Adrenal gland (tissue), 5 donors: ENCODE measurements around the gene NPPB.

ENCODE experiments used
- POLR2A ChIP-seq, 2 donors: fragments of 450-650 bp; IDR thresholded peaks; one replicate each; pipeline ENCODE4 v1.6.1; 2017; ENCODE audit warnings: antibody characterized with exemption in 2 of 2, mild to moderate bottlenecking in 2 of 2, moderate library complexity in 1 of 2
- TF ChIP-seq, protein P1 (sequence below), 6 experiments: fragments of 450-650 bp in 4 of 6; fragments of 200-600 bp in 2 of 6; sonication (generic) in 1 of 6; IDR thresholded peaks; 1 replicate in 5 of 6; 2 replicates in 1 of 6; pipeline versions ENCODE4 v1.5.1 to v1.8.0; 2016 to 2021; ENCODE audit warnings: antibody characterized with exemption in 6 of 6, mild to moderate bottlenecking in 2 of 6, moderate library complexity in 1 of 6
- donor health status: DM: no; HTN: no; CAD: no.

DNA sequence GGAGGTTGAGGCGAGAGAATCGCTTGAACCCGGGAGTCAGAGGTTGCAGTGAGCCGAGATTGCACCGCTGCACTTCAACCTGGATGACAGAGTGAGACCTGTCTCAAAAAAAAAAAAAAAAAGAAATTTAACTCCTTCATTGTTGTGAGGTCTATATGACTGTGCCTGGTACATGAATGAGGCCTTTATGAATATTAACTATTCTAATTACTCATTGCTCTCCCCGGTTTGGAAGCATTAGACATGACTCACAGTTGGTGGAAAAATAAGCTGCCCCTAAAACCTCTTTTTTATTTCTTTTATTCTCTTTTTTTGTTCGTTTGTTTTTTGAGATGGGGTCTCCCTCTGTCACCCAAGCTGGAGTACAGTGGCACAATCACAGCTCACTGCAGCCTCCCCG is 3.3 kb downstream of the NPPB start:
- TF ChIP-seq, protein P1, sequence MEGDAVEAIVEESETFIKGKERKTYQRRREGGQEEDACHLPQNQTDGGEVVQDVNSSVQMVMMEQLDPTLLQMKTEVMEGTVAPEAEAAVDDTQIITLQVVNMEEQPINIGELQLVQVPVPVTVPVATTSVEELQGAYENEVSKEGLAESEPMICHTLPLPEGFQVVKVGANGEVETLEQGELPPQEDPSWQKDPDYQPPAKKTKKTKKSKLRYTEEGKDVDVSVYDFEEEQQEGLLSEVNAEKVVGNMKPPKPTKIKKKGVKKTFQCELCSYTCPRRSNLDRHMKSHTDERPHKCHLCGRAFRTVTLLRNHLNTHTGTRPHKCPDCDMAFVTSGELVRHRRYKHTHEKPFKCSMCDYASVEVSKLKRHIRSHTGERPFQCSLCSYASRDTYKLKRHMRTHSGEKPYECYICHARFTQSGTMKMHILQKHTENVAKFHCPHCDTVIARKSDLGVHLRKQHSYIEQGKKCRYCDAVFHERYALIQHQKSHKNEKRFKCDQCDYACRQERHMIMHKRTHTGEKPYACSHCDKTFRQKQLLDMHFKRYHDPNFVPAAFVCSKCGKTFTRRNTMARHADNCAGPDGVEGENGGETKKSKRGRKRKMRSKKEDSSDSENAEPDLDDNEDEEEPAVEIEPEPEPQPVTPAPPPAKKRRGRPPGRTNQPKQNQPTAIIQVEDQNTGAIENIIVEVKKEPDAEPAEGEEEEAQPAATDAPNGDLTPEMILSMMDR (IDR thresholded peaks at IDR 0.05), result no peak
- TF ChIP-seq POLR2A (IDR thresholded peaks at IDR 0.05), result no peak
